ENCODE data around the gene EOMES.

- TF ChIP-seq CTCF (IDR thresholded peaks at IDR 0.05) = no peak
- no peak for TF ChIP-seq POLR2A (IDR thresholded peaks at IDR 0.05)
Measured at GRCh38 chr3:27728195-27729087, 6.3 kb upstream of the EOMES start.
